Measurements from ENCODE around the gene IMMP1L. TPM values are rescaled to one million over a fixed set of nuclear protein-coding genes. Genes with fewer than 3 reads are reported as not detected.

The IMMP1L gene
- total and polyA plus RNA-seq, 8 donors, result 3.1 to 46.3 (median 25.9) TPM

DNA sequence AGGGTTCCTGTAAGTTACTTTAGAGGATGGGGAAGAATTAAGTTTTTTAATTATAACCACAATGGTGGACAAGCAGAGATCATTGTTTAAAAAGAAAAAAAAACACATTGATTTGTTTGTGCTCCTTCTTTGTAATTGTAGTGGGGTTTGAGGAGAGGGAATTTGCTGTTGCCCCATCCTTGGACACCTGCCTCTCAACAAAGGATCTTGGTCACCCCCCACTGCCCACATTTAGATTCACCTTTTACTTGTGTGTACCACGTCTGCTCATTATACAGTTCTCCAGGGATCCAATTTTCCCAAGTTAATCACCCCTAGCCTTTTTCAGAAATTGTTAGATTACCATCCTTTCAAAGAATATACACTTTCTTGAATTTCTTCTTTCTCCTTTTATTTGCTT lies 86.7 kb downstream of the IMMP1L start:
- Histone ChIP-seq H3K4me3 (no peak overlapping the region), H3K4me1 (no peaks in the 10 kb centered on the region), H3K27ac (no peak overlapping the region), H3K27me3 (no peaks in the 10 kb centered on the region), H3K9me3 (no peaks in the 10 kb centered on the region), H3K36me3 (peaks cover 0 to 5% (median 2%) of the 10 kb centered on the region in 4 donors)
- intact Hi-C loops (cut with DNase I; ENCODE audit: low total_unique reads), result no loop called here
- no peak for DNase-seq
- 87 to 100% (median 97%) methylated on average over 1 of the region's 1 CpG for WGBS, 5 donors
- TF ChIP-seq POLR2AphosphoS5 (IDR thresholded peaks at IDR 0.05), result no peak
- TF ChIP-seq, protein P1, sequence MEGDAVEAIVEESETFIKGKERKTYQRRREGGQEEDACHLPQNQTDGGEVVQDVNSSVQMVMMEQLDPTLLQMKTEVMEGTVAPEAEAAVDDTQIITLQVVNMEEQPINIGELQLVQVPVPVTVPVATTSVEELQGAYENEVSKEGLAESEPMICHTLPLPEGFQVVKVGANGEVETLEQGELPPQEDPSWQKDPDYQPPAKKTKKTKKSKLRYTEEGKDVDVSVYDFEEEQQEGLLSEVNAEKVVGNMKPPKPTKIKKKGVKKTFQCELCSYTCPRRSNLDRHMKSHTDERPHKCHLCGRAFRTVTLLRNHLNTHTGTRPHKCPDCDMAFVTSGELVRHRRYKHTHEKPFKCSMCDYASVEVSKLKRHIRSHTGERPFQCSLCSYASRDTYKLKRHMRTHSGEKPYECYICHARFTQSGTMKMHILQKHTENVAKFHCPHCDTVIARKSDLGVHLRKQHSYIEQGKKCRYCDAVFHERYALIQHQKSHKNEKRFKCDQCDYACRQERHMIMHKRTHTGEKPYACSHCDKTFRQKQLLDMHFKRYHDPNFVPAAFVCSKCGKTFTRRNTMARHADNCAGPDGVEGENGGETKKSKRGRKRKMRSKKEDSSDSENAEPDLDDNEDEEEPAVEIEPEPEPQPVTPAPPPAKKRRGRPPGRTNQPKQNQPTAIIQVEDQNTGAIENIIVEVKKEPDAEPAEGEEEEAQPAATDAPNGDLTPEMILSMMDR (IDR thresholded peaks at IDR 0.05), result no peak
- no peak for TF ChIP-seq EP300 (IDR thresholded peaks at IDR 0.05)
- no peak for TF ChIP-seq POLR2A (IDR thresholded peaks at IDR 0.05)

DNA sequence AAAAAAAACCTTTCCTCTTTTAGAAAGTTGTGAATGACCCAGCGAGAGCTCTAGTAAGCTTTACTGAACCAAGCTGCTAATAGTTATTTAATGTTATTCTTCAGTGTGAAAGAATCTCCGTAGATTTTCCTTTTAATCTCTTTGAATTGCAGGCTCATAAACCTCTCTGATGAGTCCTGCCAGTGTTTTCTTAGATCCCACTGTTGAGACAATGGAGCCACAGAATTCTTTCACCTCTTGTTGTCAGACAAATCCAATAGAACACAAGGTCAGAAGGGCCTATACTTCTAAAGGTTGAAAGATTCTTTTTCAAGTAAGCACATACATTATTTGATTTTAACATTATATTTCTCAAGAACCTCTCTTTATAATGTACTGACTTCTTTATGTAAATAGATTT lies 87.6 kb downstream of the IMMP1L start:
- Histone ChIP-seq H3K27ac (no peak overlapping the region), H3K27me3 (no peaks in the 10 kb centered on the region), H3K9me3 (no peaks in the 10 kb centered on the region), H3K36me3 (no peaks in the 10 kb centered on the region), H3K4me3 (no peak overlapping the region), H3K4me1 (no peaks in the 10 kb centered on the region)
- DNase-seq, result no peak
- WGBS, 5 donors, result 77 to 90% (median 87%) methylated on average over 2 of the region's 2 CpGs
- intact Hi-C loops (cut with DNase I; ENCODE audit: low total_unique reads), result no loop called here
- TF ChIP-seq, protein P1 (IDR thresholded peaks at IDR 0.05), result no peak
- TF ChIP-seq POLR2AphosphoS5 (IDR thresholded peaks at IDR 0.05) (no peak), POLR2A (IDR thresholded peaks at IDR 0.05) (no peak), EP300 (IDR thresholded peaks at IDR 0.05) (no peak)

DNA sequence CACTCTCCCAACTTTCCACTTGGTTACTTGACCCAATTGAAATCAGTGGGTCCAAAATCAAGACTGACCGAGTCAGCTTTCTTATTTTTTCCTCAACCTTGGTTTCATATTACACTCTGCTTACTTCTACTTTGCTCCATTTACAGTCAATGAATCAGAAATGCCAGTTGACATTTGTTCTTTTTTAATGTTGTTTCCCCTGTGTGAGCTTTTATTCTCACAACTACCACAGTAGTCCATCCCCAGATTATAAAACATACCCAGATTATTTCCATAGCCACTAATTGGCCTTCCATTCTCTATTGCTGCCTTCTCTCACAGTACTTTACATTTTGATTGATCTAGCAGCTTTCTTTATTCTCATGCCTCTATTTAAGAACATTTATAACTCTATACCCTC lies 89.8 kb downstream of the IMMP1L start:
- H3K4me3 ChIP-seq, result no peak overlapping the region
- DNase-seq, result no peak
- no peaks in the 10 kb centered on the region for H3K4me1 ChIP-seq
- intact Hi-C loops (cut with DNase I; ENCODE audit: low total_unique reads), result no loop called here
- WGBS, 5 donors, result 61 to 77% (median 64%) methylated on average over 1 of the region's 1 CpG
- H3K36me3 ChIP-seq, result peaks cover 0 to 7% (median 0%) of the 10 kb centered on the region in 4 donors
- H3K27me3 ChIP-seq, result no peaks in the 10 kb centered on the region
- TF ChIP-seq POLR2A (IDR thresholded peaks at IDR 0.05), result no peak
- TF ChIP-seq EP300 (IDR thresholded peaks at IDR 0.05), result no peak
- TF ChIP-seq POLR2AphosphoS5 (IDR thresholded peaks at IDR 0.05), result no peak
- TF ChIP-seq, protein P1 (IDR thresholded peaks at IDR 0.05), result no peak
- no peak overlapping the region for H3K27ac ChIP-seq
- H3K9me3 ChIP-seq, result no peaks in the 10 kb centered on the region

DNA sequence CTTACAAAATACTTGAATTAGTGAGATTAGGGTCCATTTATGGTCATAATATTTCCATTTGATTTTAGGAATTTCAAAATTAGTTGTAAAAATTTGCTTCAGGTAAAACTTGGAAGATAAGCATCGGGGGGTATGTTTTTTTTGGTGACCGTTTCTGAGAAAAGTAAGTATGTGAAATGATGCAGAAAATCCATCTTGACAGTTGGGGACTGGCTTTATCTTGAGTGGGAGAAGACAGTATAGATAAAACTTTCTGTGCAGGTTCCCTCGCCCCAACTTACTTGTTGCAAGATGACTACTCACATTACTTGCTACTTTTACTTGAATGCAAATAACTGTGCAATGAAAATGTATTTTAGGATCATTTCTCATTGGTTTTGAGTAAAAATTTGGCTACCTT lies 90.3 kb downstream of the IMMP1L start:
- no peaks in the 10 kb centered on the region for H3K27me3 ChIP-seq
- WGBS, 5 donors, result 86 to 96% (median 93%) methylated on average over 3 of the region's 3 CpGs
- no peaks in the 10 kb centered on the region for H3K9me3 ChIP-seq
- no peak overlapping the region for H3K4me3 ChIP-seq
- no peak for DNase-seq
- H3K36me3 ChIP-seq, result peaks cover 0 to 11% (median 0%) of the 10 kb centered on the region in 4 donors
- intact Hi-C loops (cut with DNase I; ENCODE audit: low total_unique reads), result no loop called here
- H3K4me1 ChIP-seq, result no peaks in the 10 kb centered on the region
- H3K27ac ChIP-seq, result no peak overlapping the region
- TF ChIP-seq EP300 (IDR thresholded peaks at IDR 0.05) (no peak), POLR2A (IDR thresholded peaks at IDR 0.05) (no peak), POLR2AphosphoS5 (IDR thresholded peaks at IDR 0.05) (no peak)
- TF ChIP-seq, protein P1 (IDR thresholded peaks at IDR 0.05), result no peak

All from stomach (tissue), 9 donors.